ENCODE data around the gene EFEMP2. TPM values are rescaled to one million over a fixed set of nuclear protein-coding genes. Genes with fewer than 3 reads are reported as not detected.

The EFEMP2 gene
- total and polyA plus RNA-seq, 2 donors (not counting 1 experiment from before 2014, with no cell fraction given) = 9.5 to 14.7 TPM

DNA sequence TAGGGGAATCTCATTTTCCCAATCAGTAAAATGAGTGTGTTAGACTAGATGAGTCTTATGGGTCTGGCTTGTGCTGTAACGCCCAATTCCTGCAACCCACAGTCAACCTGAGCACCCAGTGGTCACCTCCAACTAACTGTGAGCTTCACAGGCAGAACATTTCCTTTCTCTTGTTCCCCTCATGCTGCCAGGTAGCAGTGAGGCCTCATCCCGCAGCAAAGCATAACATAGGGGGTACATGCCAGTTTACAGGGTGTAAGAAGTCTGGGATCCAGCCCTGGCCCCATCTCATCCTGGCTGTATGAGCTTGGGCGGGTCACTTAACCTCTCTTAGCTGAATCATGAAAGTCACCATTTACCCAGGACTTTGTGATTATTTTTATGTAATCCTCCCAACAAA is 3.7 kb downstream of the EFEMP2 start:
- Histone ChIP-seq H3K36me3 (replicated peaks in 1 of 2; ENCODE audit: control extremely low read depth in 1 of 2, control insufficient read depth in 1 of 2, extremely low read depth in 1 of 2, insufficient read depth in 2 of 2, low read length in 1 of 2) (peaks cover 0 to 25% of the 10 kb centered on the region in 2 experiments), H3K27me3 (replicated peaks in 1 of 4; ENCODE audit: control extremely low read depth in 1 of 4, control insufficient read depth in 3 of 4, insufficient read depth in 4 of 4, low read length in 3 of 4) (no peaks in the 10 kb centered on the region), H2AFZ (ENCODE audit: insufficient read depth, low read depth, low read length, poor library complexity, severe bottlenecking) (no peak overlapping the region), H3K4me1 (ENCODE audit: control insufficient read depth in 2 of 2, insufficient read depth in 2 of 2, low read length in 2 of 2) (peaks cover 10 to 24% of the 10 kb centered on the region in 2 donors), H3K27ac (ENCODE audit: low read length in 2 of 2) (no peak overlapping the region), H3K9ac (ENCODE audit: low read length) (no peak overlapping the region), H3K79me2 (ENCODE audit: control insufficient read depth, insufficient read depth, low read length) (no peaks in the 10 kb centered on the region), H3K4me3 (ENCODE audit: control extremely low read depth in 1 of 5, extremely low read depth in 1 of 5, insufficient read depth in 1 of 5, low read depth in 2 of 5, low read length in 4 of 5) (no peak overlapping the region), H4K20me1 (ENCODE audit: control insufficient read depth, insufficient read depth, low read length, poor library complexity, severe bottlenecking) (peaks cover 10% of the 10 kb centered on the region), H3K9me3 (ENCODE audit: control extremely low read depth in 1 of 3, control insufficient read depth in 2 of 3, insufficient read depth in 1 of 3, low read length in 2 of 3) (no peaks in the 10 kb centered on the region), H3K4me2 (replicated peaks; ENCODE audit: low read depth, low read length, poor library complexity, severe bottlenecking) (no peak overlapping the region)
- Mint-ChIP-seq H3K27me3 (peaks cover 5% of the 10 kb centered on the region), H3K4me1 (peaks cover 28% of the 10 kb centered on the region), H3K27ac (no peak overlapping the region), H3K9me3 (ENCODE audit: insufficient read depth) (no peaks in the 10 kb centered on the region), H3K4me3 (no peak overlapping the region)
- ChIA-PET CTCF (interaction anchor here (1.3 to 7.0 kb wide), 3 partner anchors 9 to 19 kb away, joined by 6 to 71 read pairs (median 65); partner anchors contain the start of genes CCDC85B, CFL1, FIBP and MUS81), POLR2A (interaction anchor here (1.2 to 3.6 kb wide), 2 partner anchors 8 to 10 kb away, joined by 4 to 20 read pairs; partner anchors contain the start of gene MUS81)
- no peak for ATAC-seq (ENCODE audit: low read depth)
- intact Hi-C loops (cut with micrococcal nuclease) = no loop called here
- DNase-seq = no peak
- 90% methylated on average over 2 of the region's 3 CpGs for WGBS (ENCODE audit: insufficient coverage)
- no peak for TF ChIP-seq EZH2 (IDR thresholded peaks at IDR 0.05; ENCODE audit: borderline replicate concordance, insufficient read depth, low read depth, low read length, poor library complexity, severe bottlenecking)
- TF ChIP-seq, protein P1, sequence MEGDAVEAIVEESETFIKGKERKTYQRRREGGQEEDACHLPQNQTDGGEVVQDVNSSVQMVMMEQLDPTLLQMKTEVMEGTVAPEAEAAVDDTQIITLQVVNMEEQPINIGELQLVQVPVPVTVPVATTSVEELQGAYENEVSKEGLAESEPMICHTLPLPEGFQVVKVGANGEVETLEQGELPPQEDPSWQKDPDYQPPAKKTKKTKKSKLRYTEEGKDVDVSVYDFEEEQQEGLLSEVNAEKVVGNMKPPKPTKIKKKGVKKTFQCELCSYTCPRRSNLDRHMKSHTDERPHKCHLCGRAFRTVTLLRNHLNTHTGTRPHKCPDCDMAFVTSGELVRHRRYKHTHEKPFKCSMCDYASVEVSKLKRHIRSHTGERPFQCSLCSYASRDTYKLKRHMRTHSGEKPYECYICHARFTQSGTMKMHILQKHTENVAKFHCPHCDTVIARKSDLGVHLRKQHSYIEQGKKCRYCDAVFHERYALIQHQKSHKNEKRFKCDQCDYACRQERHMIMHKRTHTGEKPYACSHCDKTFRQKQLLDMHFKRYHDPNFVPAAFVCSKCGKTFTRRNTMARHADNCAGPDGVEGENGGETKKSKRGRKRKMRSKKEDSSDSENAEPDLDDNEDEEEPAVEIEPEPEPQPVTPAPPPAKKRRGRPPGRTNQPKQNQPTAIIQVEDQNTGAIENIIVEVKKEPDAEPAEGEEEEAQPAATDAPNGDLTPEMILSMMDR (IDR thresholded peaks at IDR 0.05) = no peak

DNA sequence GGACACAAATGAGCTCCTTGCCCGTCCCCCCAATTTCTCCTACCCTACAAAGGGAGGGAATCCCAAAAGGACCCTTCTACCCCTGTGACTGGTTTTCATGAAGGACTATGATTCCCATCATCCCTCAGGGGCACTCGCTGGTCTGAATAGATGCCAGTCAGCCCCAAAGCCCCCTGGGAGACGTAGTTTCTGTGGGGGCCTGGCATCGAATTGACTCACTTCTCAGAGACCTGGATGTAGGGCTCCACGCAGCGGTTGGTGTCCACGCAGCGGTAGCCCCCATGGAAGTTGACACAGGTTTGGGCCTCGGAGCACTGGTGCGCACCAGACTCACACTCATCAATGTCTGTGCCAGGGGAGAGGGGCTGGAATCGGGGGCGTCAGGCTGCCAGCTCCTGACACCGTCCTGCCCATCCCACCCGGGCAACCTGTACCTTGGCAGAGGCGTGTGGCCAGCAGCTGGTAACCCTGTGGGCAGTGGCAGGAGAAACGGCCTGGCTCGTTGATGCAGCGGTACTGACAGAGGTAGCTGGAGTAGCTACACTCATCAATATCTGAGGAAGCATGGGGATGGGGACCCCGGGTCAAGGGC is 4.4 kb downstream of the EFEMP2 start:
- H3K27ac Mint-ChIP-seq = no peak overlapping the region
- ATAC-seq (ENCODE audit: low read depth) (peak; percentile 72), DNase-seq (no peak)
- peaks cover 10 to 19% of the 10 kb centered on the region in 2 donors for H3K4me1 ChIP-seq (ENCODE audit: control insufficient read depth in 2 of 2, insufficient read depth in 2 of 2, low read length in 2 of 2)
- H3K4me3 Mint-ChIP-seq = no peak overlapping the region
- intact Hi-C loops (cut with micrococcal nuclease) = no loop called here
- H4K20me1 ChIP-seq (ENCODE audit: control insufficient read depth, insufficient read depth, low read length, poor library complexity, severe bottlenecking) = peaks cover 17% of the 10 kb centered on the region
- no peak overlapping the region for H3K27ac ChIP-seq (ENCODE audit: low read length in 2 of 2)
- TF ChIP-seq EZH2 (IDR thresholded peaks at IDR 0.05; ENCODE audit: borderline replicate concordance, insufficient read depth, low read depth, low read length, poor library complexity, severe bottlenecking) = no peak
- no peak overlapping the region for H3K4me2 ChIP-seq (replicated peaks; ENCODE audit: low read depth, low read length, poor library complexity, severe bottlenecking)
- H2AFZ ChIP-seq (ENCODE audit: insufficient read depth, low read depth, low read length, poor library complexity, severe bottlenecking) = no peak overlapping the region
- CTCF ChIA-PET = interaction anchor here (1.3 to 7.0 kb wide), 3 partner anchors 8 to 19 kb away, joined by 6 to 71 read pairs (median 65); partner anchors contain the start of genes CCDC85B, CFL1, FIBP and MUS81
- POLR2A ChIA-PET = interaction anchor here (3.6 kb wide), 1 partner anchor 7 kb away, joined by 20 read pairs; the partner anchor contains the start of gene MUS81
- H3K4me3 ChIP-seq (ENCODE audit: control extremely low read depth in 1 of 5, extremely low read depth in 1 of 5, insufficient read depth in 1 of 5, low read depth in 2 of 5, low read length in 4 of 5) = no peak overlapping the region
- H3K9me3 ChIP-seq (ENCODE audit: control extremely low read depth in 1 of 3, control insufficient read depth in 2 of 3, insufficient read depth in 1 of 3, low read length in 2 of 3) = no peaks in the 10 kb centered on the region
- H3K79me2 ChIP-seq (ENCODE audit: control insufficient read depth, insufficient read depth, low read length) = peaks cover 4% of the 10 kb centered on the region
- 92% methylated on average over 14 of the region's 19 CpGs for WGBS (ENCODE audit: insufficient coverage)
- no peak overlapping the region for H3K9ac ChIP-seq (ENCODE audit: low read length)
- H3K27me3 ChIP-seq (replicated peaks in 1 of 4; ENCODE audit: control extremely low read depth in 1 of 4, control insufficient read depth in 3 of 4, insufficient read depth in 4 of 4, low read length in 3 of 4) = no peaks in the 10 kb centered on the region
- H3K9me3 Mint-ChIP-seq (ENCODE audit: insufficient read depth) = no peaks in the 10 kb centered on the region
- H3K36me3 ChIP-seq (replicated peaks in 1 of 2; ENCODE audit: control extremely low read depth in 1 of 2, control insufficient read depth in 1 of 2, extremely low read depth in 1 of 2, insufficient read depth in 2 of 2, low read length in 1 of 2) = peaks cover 0 to 33% of the 10 kb centered on the region in 2 experiments
- H3K4me1 Mint-ChIP-seq = peaks cover 21% of the 10 kb centered on the region
- H3K27me3 Mint-ChIP-seq = peaks cover 3% of the 10 kb centered on the region

Data from B cell (primary cell).